ENCODE results near the gene COL18A1.

The COL18A1 gene

DNA sequence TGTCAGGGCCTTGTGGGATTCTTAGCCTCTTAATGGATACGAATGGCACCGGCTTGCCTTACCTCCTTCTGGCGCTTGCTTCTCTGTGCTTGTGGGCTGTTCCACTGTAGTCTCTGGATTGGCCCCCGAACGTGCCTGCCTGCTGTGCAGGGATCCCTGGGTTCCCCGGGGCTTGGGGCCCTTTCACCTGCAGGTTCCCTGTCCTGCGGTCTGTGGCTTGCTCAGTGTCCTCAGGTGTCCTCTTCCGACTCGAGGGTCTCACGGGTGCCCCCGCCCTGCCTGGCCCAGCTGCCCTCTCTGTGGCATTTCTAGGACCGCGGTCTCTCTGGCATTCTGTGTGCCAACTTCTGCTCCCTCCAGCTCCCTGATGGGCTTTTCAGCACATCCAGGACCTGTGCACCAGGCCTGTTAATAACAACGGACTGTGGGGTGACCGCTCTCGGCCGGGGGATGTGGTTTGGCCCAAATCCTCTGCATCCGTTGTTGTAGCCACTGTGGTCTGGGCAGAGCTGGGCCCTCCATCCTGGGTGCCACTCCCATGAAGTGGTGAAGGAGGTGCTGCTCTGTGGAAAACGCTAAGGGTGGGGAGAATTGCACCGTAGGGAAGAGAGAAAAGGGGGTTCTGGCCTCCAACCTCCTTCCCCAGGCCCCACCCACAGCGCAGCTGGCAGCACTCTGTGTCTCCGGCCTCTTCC lies 12.4 kb downstream of the COL18A1 start:
- H3K27ac ChIP-seq, result no peak overlapping the region
- no peak for TF ChIP-seq ZFX (IDR thresholded peaks at IDR 0.05)
- TF ChIP-seq, protein P1, sequence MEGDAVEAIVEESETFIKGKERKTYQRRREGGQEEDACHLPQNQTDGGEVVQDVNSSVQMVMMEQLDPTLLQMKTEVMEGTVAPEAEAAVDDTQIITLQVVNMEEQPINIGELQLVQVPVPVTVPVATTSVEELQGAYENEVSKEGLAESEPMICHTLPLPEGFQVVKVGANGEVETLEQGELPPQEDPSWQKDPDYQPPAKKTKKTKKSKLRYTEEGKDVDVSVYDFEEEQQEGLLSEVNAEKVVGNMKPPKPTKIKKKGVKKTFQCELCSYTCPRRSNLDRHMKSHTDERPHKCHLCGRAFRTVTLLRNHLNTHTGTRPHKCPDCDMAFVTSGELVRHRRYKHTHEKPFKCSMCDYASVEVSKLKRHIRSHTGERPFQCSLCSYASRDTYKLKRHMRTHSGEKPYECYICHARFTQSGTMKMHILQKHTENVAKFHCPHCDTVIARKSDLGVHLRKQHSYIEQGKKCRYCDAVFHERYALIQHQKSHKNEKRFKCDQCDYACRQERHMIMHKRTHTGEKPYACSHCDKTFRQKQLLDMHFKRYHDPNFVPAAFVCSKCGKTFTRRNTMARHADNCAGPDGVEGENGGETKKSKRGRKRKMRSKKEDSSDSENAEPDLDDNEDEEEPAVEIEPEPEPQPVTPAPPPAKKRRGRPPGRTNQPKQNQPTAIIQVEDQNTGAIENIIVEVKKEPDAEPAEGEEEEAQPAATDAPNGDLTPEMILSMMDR (conservative IDR thresholded peaks at IDR 0.05), result no peak

- H3K27ac ChIP-seq, result no peak overlapping the region
- no peak for TF ChIP-seq ZFX (IDR thresholded peaks at IDR 0.05)
Measured at GRCh38 chr21:45417951-45418300, 13.0 kb downstream of the COL18A1 start.

DNA sequence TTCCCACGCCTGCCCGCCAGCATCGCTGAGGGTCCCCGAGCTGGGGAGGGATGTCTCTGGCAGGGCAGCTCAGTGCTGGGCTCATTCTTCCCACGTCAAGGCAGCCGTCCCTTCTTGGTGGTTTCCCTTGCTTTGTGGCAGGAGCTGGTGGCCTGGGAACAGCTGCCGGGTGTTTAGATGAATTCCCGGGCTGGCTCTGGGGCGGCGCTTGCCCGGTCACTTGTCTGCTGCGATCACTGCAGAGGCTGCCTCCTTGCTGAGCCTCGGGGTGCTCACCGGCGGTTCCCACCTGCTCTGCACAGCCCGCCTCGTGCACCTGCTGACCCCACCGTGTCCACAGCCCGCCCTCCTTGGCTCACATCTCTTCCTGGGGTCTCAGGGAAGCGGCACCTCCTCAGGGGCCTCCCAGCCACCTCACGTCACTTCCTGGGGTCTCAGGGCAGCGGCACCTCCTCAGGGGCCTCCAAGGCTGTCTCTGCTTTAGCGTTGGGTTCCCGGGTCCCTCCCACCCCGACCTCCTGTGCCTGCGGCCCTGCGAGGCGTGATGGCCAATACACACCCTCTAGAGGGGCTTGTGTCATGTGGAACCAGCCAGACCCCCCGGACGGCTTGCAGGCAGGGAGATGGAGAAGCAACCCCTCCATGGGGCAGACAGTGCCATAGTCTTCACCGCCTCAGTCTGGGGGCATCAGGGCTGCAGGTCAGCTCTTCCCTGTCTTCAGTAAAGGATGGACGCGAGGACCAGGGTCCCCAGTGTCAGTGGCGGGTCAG lies 13.5 kb downstream of the COL18A1 start:
- H3K27ac ChIP-seq, result no peak overlapping the region
- no peak for TF ChIP-seq ZFX (IDR thresholded peaks at IDR 0.05)
- TF ChIP-seq, protein P1 (conservative IDR thresholded peaks at IDR 0.05), result no peak

DNA sequence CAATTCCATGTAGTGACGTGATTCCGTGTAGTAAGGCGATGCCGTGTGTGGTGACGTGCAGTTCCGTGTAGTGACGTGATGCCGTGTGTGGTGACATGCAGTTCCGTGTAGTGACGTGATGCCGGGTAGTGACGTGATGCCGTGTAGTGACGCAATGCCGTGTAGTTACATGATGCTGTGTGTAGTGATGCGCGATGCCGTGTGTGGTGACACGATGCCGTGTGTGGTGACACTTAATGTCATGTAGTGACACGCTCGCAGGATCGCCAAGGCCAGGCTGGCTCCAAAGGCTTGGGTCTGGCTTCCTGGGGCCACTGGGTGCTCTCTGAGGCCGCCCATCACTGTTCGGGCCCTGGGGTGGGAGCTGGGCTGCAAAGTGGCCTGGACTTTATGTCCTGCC lies 14.2 kb downstream of the COL18A1 start:
- no peak for TF ChIP-seq ZFX (IDR thresholded peaks at IDR 0.05)
- TF ChIP-seq, protein P1 (conservative IDR thresholded peaks at IDR 0.05), result no peak
- H3K27ac ChIP-seq, result no peak overlapping the region

DNA sequence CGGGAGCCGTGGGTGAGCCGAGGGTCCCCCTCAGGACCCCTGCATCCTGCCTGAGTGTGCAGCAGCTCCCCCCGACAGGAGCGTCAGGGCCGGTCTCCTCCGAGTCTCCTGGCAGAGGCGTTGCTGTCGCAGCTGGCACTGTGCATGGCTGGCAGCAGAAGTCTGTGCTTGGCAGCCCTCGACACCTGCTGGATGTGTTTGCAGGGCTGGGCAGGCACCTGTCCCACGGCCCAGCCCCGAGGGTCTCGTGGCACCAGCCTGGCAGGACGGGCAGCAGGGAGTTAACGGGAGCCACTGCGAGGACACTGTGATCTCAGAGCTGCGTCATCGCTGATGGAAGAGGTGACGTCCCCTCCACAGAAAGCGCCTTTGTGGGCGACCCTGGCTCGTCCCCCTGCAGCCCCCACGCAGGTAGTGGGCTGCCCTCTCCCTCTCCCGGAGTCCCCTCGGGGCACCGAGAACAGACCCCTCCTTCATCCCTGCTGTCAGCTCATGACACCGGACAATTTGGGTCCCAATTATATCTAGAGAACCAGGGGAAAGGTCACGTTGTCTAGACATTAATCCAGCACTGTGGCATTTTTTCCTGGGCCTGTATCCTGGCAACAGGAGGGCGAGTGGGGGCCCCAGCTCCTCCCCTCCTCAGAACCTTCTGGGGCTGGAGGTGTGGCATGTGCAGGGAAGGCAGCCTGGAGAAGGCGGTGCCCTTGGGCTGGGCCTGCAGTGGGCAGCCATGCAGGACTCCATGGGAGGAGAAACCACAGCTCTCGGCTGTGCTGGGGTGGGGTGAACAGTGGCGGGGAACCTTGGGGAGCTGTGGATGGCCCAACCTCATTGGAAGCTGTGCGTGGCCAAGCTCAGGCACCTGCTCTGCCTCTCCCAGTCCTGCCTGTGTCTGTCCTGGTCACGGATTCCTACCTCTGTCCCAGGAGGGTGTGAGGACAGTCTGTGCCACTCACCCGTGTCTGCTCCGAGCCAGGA lies 15.4 kb downstream of the COL18A1 start:
- TF ChIP-seq ZFX (IDR thresholded peaks at IDR 0.05), result no peak
- TF ChIP-seq, protein P1 (conservative IDR thresholded peaks at IDR 0.05), result no peak
- peak overlapping the region; percentile 59 for H3K27ac ChIP-seq

DNA sequence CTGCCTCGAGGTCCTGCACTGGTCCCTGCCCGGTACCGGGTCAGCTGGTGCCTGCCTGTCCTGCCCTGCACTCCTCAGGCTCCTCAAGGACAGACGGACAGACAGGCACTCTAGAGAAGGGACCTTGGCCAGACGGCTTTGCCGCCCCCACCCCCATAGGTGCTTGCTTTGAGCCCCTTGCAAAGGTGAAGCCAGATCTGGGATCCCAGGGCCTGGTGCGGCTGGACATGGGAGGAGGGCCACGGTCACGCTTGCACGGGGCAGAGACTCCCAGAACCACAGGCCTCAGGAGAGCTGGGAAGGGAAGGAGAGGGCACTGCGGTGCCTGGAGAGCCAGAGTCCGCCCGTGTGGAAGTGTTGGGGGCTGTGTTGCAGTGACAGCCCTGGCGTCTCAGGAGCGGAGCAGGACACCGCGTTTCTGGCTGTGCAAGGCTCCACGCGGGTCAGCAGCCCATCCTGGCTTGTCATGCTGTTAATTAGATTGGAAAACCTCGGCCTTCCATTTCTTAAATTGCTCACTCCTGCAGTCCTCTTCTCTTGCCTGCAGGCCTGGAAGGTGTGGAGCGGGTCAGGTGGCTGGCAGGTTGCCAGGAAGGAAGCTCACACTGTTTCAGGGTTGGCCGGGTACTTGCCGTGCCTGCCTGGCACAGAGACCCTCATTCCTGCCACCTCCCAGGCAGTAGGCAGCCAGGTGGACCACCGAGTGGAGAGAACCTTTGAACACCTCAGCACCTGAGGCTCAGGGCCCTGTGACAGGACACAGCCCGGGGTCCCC lies 16.3 kb downstream of the COL18A1 start:
- no peak for TF ChIP-seq ZFX (IDR thresholded peaks at IDR 0.05)
- TF ChIP-seq, protein P1 (conservative IDR thresholded peaks at IDR 0.05), result no peak
- peak overlapping the region; percentile 59 for H3K27ac ChIP-seq
